SK-N-SH treated with all-trans-retinoic acid at 6 μM for 48 hours (cell line): ENCODE data around the gene FGFRL1.

Experiments used
- BACH2 ChIP-seq: fragments of 250-450 bp; sonication (Bioruptor Pico); IDR thresholded peaks from 2 replicates; pipeline ENCODE4 v1.9.0; 2021; ENCODE audit warnings: mild to moderate bottlenecking, borderline replicate concordance
- GLIS3 ChIP-seq: fragments of 250-450 bp; sonication (Bioruptor Pico); IDR thresholded peaks from 2 replicates; pipeline ENCODE4 v1.5.0; 2020; ENCODE audit warnings: mild to moderate bottlenecking, moderate library complexity
- TOX ChIP-seq: fragments of 250-450 bp; sonication (Bioruptor Pico); IDR thresholded peaks from 2 replicates; pipeline ENCODE4 v1.8.0; 2021; ENCODE audit warnings: mild to moderate bottlenecking, moderate library complexity, borderline replicate concordance
- ZFP3 ChIP-seq: fragments of 250-450 bp; sonication (Bioruptor Pico); IDR thresholded peaks from 2 replicates; pipeline ENCODE4 v1.5.0; 2020; ENCODE audit warnings: mild to moderate bottlenecking, moderate library complexity
- ZNF565 ChIP-seq: fragments of 450-650 bp; formaldehyde crosslinking; conservative IDR thresholded peaks from 2 replicates; pipeline ENCODE4 v1.5.0; 2020; ENCODE audit warnings: low read depth, mild to moderate bottlenecking, moderate library complexity
- ZNF8 ChIP-seq: fragments of 450-650 bp; formaldehyde crosslinking; IDR thresholded peaks from 2 replicates; pipeline ENCODE4 v1.5.0; 2020; ENCODE audit warnings: mild to moderate bottlenecking, moderate library complexity

DNA sequence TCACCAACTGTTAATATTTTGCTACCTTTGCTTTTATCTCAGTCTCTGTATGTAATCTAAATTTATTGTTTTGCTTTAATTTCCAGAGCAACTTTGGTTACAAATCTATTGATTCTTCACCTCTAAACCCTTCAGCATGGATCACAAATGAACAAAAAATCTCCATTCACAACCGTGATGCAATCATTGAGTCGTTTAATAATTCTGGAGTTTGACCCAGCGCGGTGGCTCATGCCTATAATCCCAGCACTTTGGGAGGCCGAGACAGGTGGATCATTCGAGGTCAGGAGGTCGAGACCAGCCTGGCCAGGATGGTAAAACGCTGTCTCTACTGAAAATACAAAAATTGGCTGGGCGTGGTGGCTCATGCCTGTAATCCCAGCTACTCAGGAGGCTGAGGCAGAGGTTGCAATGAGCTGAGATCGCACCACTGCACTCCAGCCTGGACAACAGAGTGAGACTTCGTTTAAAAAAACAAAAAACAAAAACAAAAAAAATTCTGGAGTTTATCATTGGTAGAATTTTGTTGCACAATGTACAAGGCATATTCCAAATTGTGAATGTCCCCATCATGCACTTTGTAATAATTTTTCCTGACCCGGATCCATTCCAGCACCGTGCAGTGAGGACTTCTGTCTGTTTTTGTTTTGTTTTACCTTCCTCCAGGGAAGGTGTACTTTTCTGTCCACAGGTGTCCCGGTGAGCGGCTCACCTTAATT is 26.9 kb upstream of the FGFRL1 start:
- TF ChIP-seq ZNF565 (CRISPR knock-in tag) (no peak), ZNF8 (CRISPR knock-in tag) (no peak), BACH2 (CRISPR knock-in tag) (no peak), ZFP3 (CRISPR knock-in tag) (no peak), TOX (CRISPR knock-in tag) (no peak), GLIS3 (no peak)
